Cerebellar nuclear complex (tissue), 1 donor: ENCODE results near the gene CSNK1E.

Experiments
- DNase-seq, 2 experiments: peaks; one replicate each; lab custom pipeline; 2025; lab: John Stamatoyannopoulos, UW

Gene CSNK1E

DNA sequence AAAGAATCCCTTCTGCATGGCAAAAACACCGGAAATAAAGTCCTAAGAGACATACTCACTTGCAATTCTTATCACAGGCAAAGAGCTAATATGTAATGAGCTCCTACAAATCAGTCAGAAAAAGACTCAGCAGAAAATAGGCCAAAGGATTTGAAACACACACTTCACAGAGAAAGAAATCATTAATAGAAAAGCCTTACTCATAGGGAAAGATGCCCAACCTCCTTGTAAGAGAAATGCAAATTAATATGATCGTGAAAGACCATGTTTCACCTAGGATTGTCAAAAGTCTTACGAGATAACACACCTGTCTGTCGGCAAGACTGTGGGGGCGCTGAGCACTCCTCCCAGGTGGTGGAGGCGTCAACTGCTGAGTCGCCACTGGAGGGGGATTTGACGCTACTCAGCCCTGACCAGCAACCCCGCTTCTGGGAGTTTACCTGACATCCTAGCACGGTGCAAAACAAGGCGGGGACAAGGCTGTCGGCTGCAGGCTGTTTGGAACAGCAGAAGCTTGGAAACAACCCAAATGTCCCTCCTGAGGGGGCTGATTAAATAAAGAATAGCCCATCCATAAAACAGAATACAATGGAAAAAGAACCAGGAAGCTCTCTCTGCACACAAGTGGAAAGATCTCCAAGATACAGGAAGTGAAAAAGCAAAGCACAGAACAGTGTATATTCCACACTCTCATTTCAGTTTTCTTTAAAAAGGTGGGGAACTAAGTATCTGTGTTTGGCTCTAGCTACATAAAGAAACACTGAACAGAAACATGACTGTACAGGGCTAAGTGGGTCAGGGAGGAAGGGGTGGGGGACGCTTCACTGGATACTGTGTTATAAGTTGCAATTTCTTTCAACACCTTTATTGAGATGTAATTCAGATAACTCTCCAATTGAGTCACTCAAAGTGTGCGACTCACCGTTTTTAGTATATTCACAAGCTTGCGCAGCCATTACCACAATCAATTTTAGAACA is 11.5 kb downstream of the CSNK1E start:
- DNase-seq: no peak

DNA sequence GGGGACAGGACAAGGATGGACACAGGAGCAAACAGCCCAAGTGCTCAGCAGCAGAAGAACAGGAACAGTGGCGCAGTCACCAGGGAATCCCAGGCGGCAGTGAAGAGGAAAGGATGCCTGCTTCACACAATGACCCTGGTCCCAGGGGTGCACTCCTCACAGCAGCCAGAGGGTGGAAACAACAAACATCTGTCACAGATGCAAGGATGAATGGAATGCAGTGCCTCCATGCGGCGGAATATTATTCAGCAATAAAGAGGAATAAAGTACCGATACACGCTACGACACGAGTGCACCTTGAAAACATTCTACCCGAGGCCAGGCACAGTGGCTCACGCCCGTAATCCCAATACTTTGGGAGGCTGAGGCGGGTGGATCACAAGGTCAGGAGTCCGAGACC is 12.7 kb downstream of the CSNK1E start:
- DNase-seq: no peak

DNA sequence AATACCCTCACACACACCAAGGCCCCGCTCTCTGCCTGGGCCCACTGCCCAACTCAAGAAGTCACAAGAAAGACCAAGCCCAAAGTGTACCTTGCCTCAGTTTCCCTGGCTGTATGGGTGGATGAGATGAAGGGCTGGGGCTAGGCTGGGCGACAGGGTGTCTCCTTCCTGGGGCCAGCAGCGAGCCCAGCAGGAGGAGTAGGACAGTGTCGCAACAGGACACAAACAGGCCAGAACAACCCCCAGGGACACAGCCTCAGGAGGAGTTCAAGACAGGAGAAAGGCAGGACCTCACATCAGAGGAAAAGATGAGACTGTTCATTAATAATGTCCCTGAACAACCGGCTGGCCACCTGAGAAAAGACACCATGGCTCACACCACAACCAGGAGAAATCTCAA is 13.3 kb downstream of the CSNK1E start:
- DNase-seq: no peak

DNA sequence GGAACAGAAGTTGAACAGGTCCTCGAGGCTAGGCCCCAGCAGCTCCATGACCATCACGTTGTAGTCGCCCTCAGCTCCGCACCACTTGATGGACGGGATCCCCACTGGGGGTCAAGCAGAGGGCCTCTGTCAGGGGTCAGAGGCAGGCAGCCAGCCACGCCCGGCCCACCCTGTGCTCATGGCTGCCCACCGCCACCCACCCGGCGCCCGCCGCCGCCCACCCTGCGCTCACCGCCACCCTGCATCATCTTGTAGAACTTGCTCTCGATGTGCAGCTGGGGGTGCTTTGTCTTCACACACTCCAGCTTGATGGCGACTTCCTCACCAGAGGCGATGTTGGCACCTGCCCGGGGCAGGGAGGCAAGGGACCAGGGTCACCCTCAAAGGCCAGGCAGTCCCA is 14.3 kb downstream of the CSNK1E start:
- no peak for DNase-seq

DNA sequence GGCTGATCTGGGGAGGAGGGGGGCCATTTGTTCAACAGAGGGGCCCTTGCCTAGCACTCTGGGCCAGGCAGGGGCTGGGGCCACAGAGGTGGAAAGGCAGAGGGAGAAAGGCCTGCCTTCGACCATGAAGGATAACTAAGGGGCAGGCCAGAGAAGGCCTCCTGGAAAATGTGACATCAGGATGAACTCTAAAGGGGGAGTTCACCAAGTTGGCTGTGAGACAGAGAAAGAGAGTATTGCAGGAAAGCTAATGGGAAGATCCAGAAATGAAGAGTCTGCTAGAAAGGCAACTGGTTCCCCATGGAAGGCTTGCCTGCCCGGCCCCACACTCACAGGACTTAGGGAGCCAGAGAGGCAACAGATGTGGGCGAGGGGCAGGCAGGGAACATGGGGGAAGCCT is 16.3 kb downstream of the CSNK1E start:
- no peak for DNase-seq

DNA sequence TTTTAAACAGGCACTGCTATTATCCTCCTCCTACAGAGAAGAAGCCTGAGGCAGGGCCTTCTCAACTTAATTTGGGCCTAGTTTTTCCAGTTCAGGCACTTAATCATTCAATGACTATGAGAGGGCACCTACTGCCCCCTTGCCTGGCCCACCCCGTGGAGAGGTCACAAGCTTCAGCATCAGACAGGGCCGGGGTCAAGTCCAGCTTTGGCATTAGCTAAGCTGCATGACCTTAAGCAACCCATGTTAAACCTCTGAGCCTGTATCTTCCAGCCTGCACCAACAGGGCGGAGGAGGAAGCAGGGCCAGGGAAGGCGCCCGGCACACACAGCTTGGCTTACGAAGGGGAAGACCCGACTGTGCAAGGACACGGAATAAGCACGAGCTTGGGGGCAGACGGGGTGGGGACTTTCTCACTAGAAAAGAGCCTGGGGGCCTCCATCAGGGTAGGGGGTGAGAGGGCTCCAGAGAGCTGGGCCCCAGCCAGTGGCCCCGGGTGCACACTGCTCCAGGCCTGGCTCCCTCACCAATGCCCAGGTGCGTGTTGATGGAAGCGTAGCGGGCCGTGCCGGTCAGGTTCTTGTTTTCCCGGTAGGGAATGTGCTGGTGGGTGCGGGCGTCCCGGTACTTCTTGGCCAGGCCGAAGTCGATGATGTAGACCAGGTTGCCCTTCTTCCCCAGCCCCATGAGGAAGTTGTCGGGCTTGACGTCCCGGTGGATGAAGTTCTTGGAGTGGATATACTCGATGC is 16.9 kb downstream of the CSNK1E start:
- DNase-seq: no peak

DNA sequence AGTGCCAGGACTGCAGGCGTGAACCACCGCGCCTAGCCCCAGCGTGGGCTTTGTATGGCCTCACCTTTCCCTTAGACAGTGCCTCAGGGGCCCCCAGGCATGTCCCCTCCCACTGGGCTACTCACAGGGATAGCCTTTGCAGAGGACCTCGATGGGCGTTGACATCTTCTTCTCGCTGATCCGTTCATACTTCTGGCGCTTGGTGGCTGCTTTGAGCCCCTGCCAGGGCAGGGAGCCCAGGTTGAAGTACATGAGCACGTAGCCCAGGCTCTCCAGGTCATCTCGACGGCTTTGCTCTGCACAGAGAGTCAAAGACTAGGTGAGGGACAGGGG is 17.5 kb downstream of the CSNK1E start:
- no peak for DNase-seq

DNA sequence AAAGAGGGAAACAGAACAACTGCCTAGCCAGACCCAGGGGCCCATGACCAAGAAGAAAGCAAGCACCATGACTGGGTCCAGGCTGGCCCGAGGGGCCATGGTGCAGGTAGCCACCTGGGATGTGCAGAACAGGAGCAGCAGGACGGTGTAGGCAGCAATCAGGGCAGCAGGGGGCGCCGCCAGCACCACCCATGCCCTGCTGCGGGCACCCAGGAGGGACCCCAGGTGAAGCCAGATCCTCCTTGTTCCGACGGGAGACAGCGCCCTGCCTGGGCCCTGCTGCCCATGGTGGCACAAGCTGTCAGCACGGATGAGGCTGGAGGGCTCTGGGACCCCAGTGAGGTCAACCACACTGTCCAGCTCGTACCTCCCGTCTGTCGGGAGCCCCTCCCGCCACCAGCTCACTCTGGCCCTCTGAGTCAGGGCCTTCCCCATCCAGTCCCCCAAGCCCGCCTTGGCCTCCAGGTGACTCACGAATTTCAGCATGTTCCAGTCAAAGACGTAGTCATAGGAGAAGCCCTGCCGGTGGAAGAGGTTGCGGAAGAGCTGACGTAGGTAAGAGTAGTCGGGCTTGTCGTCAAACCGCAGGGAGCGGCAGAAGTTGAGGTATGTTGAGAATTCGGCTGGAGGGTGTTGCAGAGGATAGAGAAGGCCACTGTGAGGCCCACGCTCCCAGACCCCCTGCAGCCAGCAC is 18.8 kb downstream of the CSNK1E start:
- no peak for DNase-seq

DNA sequence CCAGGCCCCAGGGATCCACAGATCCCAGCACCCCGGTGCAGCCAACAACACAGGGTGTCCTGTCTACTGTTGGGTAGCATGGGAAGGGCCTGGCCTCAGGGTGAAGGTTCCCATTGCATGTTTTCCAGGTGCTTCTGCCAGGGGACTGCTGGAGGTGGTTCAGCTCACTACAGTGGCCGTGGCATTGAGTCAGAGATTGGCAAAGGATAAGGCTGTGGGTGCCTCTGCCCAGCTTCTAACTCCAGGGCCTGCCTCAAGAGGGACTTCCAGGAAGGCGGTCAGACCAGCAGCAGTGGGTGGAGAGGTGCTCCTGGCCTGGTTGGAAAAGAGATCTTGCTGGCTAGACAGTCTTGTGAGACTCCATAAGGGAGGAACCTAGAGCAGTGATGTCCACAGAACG is 20.9 kb downstream of the CSNK1E start:
- no peak for DNase-seq

DNA sequence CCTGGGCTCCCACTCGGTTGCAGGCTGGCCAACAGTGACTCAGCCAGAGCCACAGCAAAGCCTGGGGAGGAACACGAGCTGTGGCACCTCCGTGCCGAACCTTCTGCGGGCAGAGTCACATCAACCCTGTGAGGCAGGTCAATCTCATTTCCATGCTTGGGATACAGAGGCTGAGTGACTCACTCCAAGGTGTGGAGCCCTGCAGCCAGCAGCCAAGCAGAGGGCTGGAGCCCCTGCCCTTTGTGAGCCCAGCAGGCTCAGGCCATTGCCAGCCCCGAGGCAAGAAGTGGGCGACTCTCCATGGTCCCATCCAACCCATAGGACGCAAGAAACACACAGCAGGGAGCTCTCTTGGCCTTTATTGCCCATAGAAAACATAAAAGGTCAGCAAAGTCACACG is 21.4 kb downstream of the CSNK1E start:
- DNase-seq: no peak

DNA sequence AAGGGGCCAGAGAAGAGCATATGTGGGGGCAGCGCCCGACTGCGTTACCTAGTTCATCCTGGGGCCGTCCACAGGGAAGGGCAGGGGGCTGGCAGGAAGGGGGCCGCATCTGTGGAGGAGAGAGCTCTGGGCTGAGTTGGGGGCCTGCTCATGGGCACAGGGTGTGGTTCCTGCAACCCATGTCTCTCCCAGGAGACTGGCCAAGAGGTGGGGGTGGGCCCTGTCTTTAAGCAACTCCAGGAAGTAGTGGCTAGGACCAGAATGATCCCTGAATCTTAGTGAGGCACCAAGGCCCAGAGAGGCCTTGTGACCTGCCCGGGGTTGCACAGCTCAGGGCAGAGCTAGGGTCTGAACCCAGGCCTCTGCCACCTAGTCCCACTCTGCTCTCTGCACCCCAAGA is 21.9 kb downstream of the CSNK1E start:
- DNase-seq: no peak

DNA sequence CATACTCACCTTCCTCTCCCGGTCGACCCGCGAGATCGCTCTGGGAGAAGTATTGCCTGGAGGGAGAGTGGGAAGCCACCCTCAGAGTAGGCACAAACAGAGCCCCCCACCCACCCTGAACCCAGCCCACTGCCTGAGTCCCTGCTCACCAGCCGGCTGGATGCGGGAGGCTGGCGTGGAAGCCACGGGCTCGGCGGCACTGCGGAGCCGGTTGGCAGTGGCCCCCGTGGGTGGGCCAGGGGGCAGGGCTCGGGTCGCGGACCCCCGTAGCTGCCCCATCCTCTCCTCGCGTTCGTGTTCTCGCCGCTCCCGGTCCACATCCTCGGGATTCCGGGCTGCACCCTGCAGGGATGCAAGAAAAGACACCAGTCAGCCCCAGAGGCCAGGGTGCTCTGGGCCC is 23.0 kb downstream of the CSNK1E start:
- no peak for DNase-seq

DNA sequence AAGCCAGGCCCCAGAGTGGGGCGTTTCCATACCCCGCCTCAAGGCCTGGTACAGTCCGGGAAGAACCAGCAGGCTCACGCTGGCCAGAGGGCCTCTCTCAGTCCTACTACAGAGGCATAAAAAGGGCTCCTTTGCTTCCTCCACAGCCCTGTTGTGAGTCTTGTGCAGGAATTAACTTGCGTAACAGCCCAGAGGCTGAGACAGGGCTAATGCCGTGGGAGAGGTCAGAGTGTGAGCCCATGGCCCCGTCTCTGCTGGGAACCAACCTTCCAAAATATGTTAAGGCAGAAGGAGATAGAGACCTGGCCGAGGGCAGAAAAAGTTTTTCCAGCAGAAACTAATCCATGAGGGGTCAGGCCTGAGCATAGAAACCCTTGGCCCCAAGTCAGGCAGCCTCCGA is 24.5 kb downstream of the CSNK1E start:
- no peak for DNase-seq

DNA sequence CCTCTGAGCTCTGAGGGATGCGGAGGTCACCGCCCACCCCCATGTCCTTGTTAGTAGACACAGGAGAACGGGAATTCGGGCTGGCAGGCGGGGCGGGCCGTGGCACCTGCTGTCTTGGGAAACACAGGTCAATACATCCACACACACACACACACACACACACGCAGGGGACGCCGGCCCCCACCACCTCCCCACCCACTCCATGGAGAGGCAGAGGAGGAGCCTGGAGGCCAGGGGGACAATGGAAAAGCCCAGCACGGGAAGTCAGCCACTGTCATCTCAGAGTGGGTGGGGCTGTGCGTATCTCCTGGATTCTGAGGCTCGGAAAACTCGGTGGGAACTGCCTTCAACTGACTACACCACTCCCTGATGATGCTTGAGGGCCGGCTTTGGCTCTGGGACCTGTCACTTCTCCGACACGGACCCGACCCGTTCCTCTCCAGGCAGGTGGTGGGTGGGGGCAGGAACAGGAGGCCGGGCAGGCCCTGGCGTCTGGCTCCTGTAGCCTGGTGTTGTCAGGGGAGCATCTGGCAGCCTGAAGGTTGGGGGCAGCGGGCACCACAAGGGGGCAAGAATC is 25.9 kb downstream of the CSNK1E start:
- no peak for DNase-seq

DNA sequence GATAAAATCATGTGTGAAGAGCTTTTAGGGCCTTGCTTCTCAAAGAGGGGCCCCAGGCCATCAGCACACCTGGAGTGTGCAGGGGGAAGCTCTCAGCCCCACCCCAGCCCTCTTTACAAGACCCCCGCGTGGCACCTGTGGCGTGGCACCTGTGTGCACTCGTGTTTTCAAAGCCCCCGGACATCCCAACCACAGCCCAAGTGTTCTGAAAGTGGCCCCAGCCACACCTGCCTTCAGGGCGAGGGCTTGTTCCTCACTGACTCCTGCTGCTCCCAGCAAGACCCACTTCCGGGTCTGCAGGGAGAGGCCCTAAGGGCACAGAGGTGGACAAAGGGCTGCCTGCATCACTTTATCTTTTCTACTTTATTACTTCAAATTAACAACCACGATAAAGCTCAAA is 26.9 kb downstream of the CSNK1E start:
- no peak for DNase-seq

DNA sequence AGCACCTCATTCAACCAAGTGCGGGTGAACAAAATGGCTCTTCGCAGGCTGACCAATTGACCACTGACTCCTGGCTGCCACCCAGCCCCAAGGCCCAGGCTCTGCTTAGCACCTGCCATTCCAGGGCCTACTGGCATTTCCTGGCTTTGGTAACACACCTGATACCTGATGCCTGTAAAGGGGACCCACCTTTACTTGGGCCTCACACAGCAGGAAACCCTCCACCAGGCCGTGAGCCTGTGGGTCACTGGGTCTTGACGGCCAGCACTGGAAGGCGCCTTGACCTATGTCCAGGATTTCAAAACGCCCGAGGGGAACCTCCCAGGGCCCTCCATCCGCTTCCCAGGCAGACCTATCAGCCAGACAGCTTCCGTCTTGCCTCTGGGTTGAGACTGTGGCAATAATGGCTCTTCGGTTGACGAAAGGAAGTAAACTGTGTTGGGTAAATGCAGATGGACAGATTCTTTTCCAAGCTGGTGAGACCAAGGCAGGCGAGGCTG is 27.6 kb downstream of the CSNK1E start:
- DNase-seq: no peak

DNA sequence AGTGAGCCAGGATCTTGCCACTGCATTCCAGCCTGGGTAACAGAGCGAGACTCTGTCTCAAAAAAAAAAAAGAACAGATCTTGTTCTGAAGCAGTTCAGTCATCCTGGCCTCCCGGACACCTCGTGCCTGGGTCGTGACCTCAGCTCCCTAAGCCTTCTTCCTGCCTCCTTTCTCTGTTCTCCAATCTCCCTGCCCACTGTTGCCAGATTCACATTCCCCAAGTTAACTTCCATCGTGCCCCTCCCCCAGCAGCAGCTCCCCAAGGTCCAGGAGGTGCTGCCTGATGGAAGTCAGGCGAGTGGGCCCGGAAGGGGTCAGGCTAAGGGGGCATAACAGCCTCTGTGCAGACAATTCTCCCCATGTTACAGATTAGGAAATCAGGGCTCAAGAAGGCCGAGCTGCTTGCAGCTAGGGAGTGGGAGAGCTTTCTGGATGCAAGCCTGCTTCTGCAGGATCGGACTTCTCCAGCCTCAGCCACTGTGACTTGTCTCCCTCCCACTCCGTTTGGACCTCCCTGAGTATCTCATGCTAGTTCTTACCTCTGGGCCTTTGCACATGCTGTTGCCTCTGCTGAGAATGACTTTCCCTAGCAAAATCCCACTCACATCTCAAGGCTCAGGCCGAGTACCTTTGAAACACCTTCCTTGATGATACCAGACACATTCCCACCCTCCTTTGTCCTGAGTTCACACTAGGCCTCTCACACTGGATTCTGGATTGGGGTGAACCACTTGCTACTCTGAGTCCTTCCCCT is 30.1 kb downstream of the CSNK1E start:
- DNase-seq: no peak

DNA sequence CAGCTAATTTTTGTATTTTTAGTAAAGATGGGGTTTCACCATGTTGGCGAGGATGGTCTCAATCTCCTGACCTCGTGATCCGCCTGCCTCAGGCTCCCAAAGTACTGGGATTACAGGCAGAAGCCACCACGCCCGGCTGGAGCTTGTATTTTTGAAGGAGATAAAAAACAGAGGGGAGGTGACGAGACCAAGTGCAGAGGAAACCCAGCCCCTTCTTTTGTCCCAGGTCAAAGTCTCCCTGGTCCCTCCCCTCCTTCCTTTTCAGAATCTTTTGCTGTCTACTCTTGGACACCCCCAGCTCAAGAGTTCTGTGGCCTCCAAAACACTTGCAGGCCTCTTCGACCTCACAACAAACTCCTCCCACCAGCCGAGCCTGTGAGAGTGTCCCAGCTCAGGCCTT is 32.2 kb downstream of the CSNK1E start:
- no peak for DNase-seq

DNA sequence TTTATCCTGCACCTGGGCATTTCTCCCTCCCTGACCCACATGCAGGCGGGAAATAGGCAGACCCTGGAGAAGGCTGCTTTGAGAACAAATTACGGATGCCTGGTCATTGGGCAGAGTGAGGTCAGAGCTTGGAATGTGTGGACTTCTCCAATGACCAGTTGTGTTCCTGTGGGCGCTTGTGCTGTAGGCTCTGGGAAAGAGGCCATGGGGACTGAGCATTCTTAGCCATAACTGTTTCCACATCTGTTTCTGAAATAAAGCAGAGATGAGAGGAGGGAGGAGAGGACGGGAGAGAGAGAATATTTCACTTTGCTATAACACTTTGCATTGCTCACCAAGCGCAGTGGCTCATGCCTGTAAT is 33.2 kb downstream of the CSNK1E start:
- DNase-seq: no peak

DNA sequence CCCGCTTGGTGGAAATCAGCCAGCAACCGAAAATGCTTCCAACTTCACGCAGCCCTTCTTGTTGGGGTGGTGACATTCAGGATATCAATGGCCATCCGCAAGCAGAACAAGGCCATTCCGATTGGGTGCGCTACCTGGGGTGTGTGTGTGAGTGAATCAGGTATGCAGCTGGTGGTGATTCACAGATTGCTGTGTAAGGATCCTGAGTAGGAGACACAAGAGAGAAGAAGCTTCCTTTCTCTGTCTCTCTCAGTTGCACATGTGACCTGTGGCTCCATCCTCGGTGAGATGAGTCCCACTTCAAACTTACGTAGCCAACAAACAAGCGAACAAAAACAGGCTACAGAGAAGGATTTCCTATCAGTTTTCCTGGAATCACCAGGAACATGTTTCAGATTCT is 34.8 kb downstream of the CSNK1E start:
- no peak for DNase-seq

DNA sequence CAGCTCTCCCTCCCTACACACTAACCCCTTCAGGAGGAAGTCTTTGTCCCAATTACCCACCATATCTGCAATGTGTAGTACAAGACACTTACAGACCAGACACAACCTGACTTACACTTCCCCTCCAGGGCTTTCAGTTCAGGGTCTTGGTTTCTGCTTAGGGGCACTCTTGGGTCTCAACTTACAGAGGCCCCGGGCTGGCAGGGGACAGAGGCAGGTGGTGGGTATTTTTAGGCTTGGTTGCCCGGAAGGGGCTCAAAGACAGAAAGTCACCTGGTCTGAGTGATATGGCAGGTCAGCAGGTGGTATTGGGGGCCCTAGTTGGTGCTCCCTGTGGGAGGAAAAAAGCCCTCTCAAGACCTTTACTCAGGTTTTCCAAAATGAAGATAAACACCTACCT is 41.1 kb downstream of the CSNK1E start:
- DNase-seq: no peak
